ENCODE data around the gene PIRT. TPM values are rescaled to one million over a fixed set of nuclear protein-coding genes. Genes with fewer than 3 reads are reported as not detected.
"Not testable (repeated sequence)": the region's sequence is repeated elsewhere in the genome, so short reads cannot be mapped to it uniquely, and the experiment has no call there.

PIRT gene
- total RNA-seq, 1 donor: not detected

- Histone ChIP-seq H3K4me1 (ENCODE audit: insufficient read depth, low read length) (no peaks in the 10 kb centered on the region), H3K36me3 (ENCODE audit: insufficient read depth, low read length) (no peaks in the 10 kb centered on the region), H3K79me2 (ENCODE audit: insufficient read depth, low read length) (no peaks in the 10 kb centered on the region), H2AFZ (ENCODE audit: low read length) (no peak overlapping the region), H3K9me3 (ENCODE audit: low read depth, low read length) (no peaks in the 10 kb centered on the region), H3K4me2 (ENCODE audit: insufficient read depth, low read length) (no peak overlapping the region), H3K4me3 (ENCODE audit: insufficient read depth, low read length) (no peak overlapping the region), H3K27ac (ENCODE audit: low read depth, low read length) (no peak overlapping the region), H4K20me1 (ENCODE audit: insufficient read depth, low read length) (no peaks in the 10 kb centered on the region), H3K27me3 (ENCODE audit: insufficient read depth, low read length) (no peaks in the 10 kb centered on the region)
- TF ChIP-seq, protein P1, sequence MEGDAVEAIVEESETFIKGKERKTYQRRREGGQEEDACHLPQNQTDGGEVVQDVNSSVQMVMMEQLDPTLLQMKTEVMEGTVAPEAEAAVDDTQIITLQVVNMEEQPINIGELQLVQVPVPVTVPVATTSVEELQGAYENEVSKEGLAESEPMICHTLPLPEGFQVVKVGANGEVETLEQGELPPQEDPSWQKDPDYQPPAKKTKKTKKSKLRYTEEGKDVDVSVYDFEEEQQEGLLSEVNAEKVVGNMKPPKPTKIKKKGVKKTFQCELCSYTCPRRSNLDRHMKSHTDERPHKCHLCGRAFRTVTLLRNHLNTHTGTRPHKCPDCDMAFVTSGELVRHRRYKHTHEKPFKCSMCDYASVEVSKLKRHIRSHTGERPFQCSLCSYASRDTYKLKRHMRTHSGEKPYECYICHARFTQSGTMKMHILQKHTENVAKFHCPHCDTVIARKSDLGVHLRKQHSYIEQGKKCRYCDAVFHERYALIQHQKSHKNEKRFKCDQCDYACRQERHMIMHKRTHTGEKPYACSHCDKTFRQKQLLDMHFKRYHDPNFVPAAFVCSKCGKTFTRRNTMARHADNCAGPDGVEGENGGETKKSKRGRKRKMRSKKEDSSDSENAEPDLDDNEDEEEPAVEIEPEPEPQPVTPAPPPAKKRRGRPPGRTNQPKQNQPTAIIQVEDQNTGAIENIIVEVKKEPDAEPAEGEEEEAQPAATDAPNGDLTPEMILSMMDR (IDR thresholded peaks at IDR 0.05; ENCODE audit: extremely low read depth, low read depth, low read length): no peak
- DNase-seq (ENCODE audit: insufficient read length, low spot score, missing footprints): no peak
Observed at GRCh38 chr17:10859051-10859450, 21.2 kb upstream of the PIRT start.

DNA sequence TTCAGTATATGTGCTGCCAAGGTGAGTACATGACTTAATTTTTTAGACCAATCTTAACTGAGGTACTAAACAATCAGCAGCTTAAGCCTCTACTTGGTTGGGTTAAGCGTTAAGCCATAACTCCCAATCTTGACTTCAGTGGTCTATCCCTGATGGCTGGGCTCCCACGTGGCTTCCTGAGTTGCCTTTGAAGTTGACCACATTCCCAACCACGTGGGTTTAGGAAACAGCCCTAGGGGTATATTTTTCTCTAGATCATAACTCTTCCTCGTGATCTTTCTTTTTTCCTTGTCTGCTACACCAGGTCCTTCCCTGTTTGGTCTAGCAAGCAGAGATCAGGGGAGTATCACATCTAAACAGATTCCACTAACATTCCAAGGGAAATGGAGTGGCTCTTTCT, 20.1 kb upstream of the PIRT start:
- DNase-seq (ENCODE audit: insufficient read length, low spot score, missing footprints): no peak
- no peaks in the 10 kb centered on the region for H3K79me2 ChIP-seq (ENCODE audit: insufficient read depth, low read length)
- H3K36me3 ChIP-seq (ENCODE audit: insufficient read depth, low read length): no peaks in the 10 kb centered on the region
- no peak overlapping the region for H3K4me2 ChIP-seq (ENCODE audit: insufficient read depth, low read length)
- no peaks in the 10 kb centered on the region for H3K9me3 ChIP-seq (ENCODE audit: low read depth, low read length)
- H4K20me1 ChIP-seq (ENCODE audit: insufficient read depth, low read length): no peaks in the 10 kb centered on the region
- H3K27ac ChIP-seq (ENCODE audit: low read depth, low read length): no peak overlapping the region
- H3K27me3 ChIP-seq (ENCODE audit: insufficient read depth, low read length): no peaks in the 10 kb centered on the region
- no peak overlapping the region for H2AFZ ChIP-seq (ENCODE audit: low read length)
- H3K4me3 ChIP-seq (ENCODE audit: insufficient read depth, low read length): no peak overlapping the region
- no peaks in the 10 kb centered on the region for H3K4me1 ChIP-seq (ENCODE audit: insufficient read depth, low read length)
- TF ChIP-seq, protein P1 (IDR thresholded peaks at IDR 0.05; ENCODE audit: extremely low read depth, low read depth, low read length): no peak

GRCh38 chr17:10846636-10847035, 8.7 kb upstream of the PIRT start:
- not testable (repeated sequence) for H3K79me2 ChIP-seq (ENCODE audit: insufficient read depth, low read length); H3K9me3 ChIP-seq (ENCODE audit: low read depth, low read length); H3K27ac ChIP-seq (ENCODE audit: low read depth, low read length); H2AFZ ChIP-seq (ENCODE audit: low read length); H3K4me1 ChIP-seq (ENCODE audit: insufficient read depth, low read length); H3K36me3 ChIP-seq (ENCODE audit: insufficient read depth, low read length); H3K4me2 ChIP-seq (ENCODE audit: insufficient read depth, low read length); H3K4me3 ChIP-seq (ENCODE audit: insufficient read depth, low read length); H4K20me1 ChIP-seq (ENCODE audit: insufficient read depth, low read length); DNase-seq (ENCODE audit: insufficient read length, low spot score, missing footprints); H3K27me3 ChIP-seq (ENCODE audit: insufficient read depth, low read length)

- Histone ChIP-seq H3K4me3 (ENCODE audit: insufficient read depth, low read length) (no peak overlapping the region), H2AFZ (ENCODE audit: low read length) (no peak overlapping the region), H3K27ac (ENCODE audit: low read depth, low read length) (no peak overlapping the region), H3K4me1 (ENCODE audit: insufficient read depth, low read length) (no peaks in the 10 kb centered on the region), H3K36me3 (ENCODE audit: insufficient read depth, low read length) (no peaks in the 10 kb centered on the region), H4K20me1 (ENCODE audit: insufficient read depth, low read length) (no peaks in the 10 kb centered on the region), H3K79me2 (ENCODE audit: insufficient read depth, low read length) (no peaks in the 10 kb centered on the region), H3K27me3 (ENCODE audit: insufficient read depth, low read length) (no peaks in the 10 kb centered on the region), H3K4me2 (ENCODE audit: insufficient read depth, low read length) (peak overlapping the region; percentile 84), H3K9me3 (ENCODE audit: low read depth, low read length) (no peaks in the 10 kb centered on the region)
- TF ChIP-seq, protein P1 (IDR thresholded peaks at IDR 0.05; ENCODE audit: extremely low read depth, low read depth, low read length): no peak
- DNase-seq (ENCODE audit: insufficient read length, low spot score, missing footprints): no peak
Observed at GRCh38 chr17:10845388-10845751, 7.5 kb upstream of the PIRT start.

Measured in osteoblast (primary cell).